LNCAP (cell line): ENCODE data around the gene TTC32.

Source experiments
- TF ChIP-seq, protein P1 (sequence below): fragments of 450-650 bp; IDR thresholded peaks from 2 replicates; pipeline ENCODE4 v1.5.1; 2017; ENCODE audit warnings: mild to moderate bottlenecking

TTC32 gene

DNA sequence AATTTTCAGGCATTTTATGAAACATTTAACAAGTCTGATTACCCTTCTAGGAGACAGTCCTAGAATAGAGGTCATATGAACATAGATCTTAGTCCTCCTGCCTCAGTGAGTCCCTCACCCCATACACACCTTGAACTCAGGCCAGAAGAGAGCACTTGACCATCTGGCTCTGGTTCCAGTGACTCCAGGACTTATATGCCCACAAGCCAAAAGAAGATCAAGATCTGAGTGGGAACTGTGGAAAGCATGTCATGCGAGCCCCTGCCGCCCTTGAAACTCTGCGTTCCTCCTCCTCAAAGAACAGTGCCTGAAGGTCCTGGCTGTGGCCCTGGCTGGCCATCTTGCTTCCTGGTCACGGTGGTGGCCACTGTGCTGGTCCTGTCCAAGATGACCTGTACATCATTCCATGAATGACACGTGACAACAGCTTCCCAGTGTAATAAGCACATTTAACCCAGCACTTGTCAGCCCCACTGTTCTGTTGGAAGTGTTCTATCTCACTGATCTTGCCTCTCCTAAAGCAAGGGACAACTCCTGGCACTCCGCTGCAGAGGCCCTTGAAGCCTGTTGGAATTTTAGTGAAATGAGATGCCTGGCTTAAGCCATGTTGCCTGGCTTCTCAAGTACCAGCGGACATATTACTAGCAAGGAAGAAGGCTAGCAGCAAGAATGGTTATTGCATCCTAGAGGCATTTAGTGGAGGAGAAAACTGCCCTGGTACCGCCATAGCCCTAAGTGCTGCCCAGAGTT lies 17.6 kb downstream of the TTC32 start:
- TF ChIP-seq, protein P1, sequence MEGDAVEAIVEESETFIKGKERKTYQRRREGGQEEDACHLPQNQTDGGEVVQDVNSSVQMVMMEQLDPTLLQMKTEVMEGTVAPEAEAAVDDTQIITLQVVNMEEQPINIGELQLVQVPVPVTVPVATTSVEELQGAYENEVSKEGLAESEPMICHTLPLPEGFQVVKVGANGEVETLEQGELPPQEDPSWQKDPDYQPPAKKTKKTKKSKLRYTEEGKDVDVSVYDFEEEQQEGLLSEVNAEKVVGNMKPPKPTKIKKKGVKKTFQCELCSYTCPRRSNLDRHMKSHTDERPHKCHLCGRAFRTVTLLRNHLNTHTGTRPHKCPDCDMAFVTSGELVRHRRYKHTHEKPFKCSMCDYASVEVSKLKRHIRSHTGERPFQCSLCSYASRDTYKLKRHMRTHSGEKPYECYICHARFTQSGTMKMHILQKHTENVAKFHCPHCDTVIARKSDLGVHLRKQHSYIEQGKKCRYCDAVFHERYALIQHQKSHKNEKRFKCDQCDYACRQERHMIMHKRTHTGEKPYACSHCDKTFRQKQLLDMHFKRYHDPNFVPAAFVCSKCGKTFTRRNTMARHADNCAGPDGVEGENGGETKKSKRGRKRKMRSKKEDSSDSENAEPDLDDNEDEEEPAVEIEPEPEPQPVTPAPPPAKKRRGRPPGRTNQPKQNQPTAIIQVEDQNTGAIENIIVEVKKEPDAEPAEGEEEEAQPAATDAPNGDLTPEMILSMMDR: no peak

GRCh38 chr2:19883486-19883885 lies 18.3 kb downstream of the TTC32 start:
- TF ChIP-seq, protein P1: no peak

DNA sequence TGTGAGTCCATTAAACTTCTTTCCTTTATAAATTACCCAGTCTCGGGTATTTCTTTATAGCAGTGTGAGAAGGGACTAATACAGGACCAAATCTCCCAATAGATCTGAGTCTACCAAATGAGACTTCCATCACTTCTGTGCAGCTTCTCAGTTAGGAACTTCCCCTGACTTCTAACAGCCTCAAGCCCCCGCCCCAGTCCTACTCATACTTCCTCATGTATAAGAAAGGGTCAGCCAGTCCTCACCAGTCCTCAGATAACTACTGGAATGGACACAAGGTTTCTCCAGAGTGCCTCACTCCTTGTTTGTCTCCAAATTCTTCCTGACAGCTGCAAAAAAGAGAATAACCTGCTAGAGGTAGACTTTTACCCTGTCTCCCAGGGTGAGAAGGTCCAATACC lies 19.5 kb downstream of the TTC32 start:
- TF ChIP-seq, protein P1: no peak

GRCh38 chr2:19881908-19882265 lies 19.9 kb downstream of the TTC32 start:
- TF ChIP-seq, protein P1: no peak

DNA sequence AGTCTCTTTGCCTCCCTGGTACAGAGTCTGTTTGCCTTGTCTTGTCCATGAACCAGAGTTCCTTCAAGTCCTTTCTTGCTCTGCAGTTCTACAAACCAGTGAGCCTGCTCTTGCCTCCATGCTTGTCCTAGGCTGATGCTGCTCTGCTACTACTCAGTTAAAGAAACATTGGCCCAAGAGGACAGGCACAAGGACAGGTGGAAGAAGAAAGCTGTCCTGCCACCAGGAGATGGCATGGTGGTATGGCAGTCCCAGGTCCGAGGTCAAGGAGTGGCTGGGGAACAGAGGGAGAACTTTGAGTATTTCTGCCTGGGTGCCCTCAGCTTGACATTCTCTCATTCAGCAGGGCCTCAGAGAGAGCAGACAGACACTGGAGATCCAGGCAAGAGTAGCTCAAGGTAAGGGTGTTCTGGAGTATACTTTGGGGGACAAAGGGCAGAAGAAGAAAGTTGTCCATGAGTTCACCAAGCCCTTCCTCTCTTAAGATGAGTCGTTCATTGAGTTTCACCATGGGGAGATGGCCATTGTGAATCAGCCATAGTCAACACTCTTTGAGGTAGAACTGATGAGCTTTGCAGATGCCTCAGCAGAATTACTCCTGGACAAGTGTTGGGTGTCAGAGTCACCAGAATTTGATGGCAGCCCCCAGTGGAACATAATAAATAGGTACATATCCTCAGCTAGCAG lies 20.4 kb downstream of the TTC32 start:
- TF ChIP-seq, protein P1: no peak

DNA sequence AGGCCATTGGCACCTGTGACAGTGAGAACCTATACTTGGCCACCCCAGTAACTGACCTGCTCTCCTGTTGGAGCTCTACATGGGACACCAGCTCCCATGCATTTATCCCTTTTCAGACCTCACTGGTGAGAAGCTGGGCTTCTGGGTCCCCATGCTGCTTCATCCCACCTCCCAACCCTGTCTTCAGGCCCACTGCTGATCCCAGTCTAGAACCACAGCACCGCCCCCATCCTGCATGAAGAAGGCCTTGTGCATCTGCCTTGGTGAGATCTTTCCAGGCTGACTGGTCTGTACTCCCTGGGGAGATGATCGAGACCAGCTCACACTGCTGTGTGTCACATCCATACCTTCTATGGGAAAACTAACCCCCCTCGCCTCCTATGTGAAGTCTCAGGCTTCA lies 22.7 kb downstream of the TTC32 start:
- TF ChIP-seq, protein P1: no peak

DNA sequence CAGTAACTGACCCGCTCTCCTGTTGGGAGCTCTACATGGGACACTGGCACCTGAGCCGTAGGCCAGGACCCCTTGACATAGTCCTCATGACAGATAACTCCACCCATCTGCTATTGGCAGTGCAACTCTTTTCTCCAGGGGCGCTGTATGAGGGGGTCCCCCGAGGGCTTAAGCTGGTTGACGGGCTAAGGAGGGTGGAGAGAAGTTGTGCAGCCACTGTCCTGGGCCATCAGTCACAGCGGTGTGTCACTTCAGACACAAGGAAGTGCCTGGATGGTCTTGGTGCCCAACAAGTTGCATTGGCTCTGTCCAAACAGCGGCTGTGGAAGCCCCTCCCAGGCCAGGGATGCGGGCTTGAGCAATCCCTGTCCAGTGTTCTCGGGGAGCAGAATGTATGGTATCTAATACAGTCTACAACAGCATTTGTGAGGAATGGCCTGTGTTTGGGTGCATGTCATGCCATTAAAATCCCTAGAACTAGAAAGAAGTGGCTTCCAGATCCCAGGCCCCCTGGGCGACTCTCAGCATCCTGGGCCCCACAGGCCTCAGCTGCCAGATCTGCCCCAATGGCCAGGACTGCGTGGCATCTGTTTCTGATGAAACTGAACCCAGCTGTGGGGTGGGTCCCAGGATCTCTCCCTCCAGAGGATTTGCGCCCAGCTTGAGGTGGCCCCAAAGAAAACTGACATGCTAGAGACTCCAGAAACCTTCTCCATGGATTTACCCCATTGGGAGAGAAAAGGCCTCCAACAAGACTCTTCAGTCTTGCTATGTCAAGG lies 23.3 kb downstream of the TTC32 start:
- TF ChIP-seq, protein P1: no peak
